IMR-90 (cell line): ENCODE measurements around the gene GFER. TPM values are rescaled to one million over a fixed set of nuclear protein-coding genes. Genes with fewer than 3 reads are reported as not detected.

Experiments
- ATAC-seq: fragments of 200-7000 bp; cut with Tn5 transposase; 2 replicates; pipeline ENCODE4 v1.9.1; 2020; ENCODE audit warnings: low read depth, mild to moderate bottlenecking, moderate library complexity
- BruUV-seq: library from RNA; stranded (reverse); fragments of 400-500 nt; replicated peaks from 2 replicates; lab custom pipeline; 2021; lab: Mats Ljungman, UMichigan
- CTCF ChIA-PET: fragments of 300-600 bp; formaldehyde crosslinking; extraction: SDS; loops from one replicate; lab custom pipeline; 2021; ENCODE audit warnings: antibody characterized with exemption; lab: Yijun Ruan, JAX
- POLR2A ChIA-PET: fragments of 300-600 bp; sonication (Branson Sonifier 250); formaldehyde crosslinking; loops from one replicate; lab custom pipeline; 2022; ENCODE audit warnings: antibody characterized with exemption; ENCODE audit not compliant: unreplicated experiment; lab: Charles Lee
- DNase-seq: peaks from one replicate; pipeline ENCODE4 v3.0.0; 2013
- H2AFZ ChIP-seq: replicated peaks from 2 replicates; pipeline ENCODE3; 2013; ENCODE audit warnings: low read length, mild to moderate bottlenecking; ENCODE audit not compliant: poor library complexity
- H2AK5ac ChIP-seq: 2 replicates; pipeline ENCODE4 v1.6.1; 2013; ENCODE audit warnings: low read depth, low read length, inconsistent platforms
- H2AK9ac ChIP-seq: replicated peaks from 2 replicates; pipeline ENCODE3; 2013; ENCODE audit warnings: mild to moderate bottlenecking, low read depth, low read length, moderate library complexity; ENCODE audit not compliant: poor library complexity
- H2BK120ac ChIP-seq: 2 replicates; pipeline ENCODE4 v1.6.1; 2013; ENCODE audit warnings: low read depth, low read length, inconsistent platforms
- H2BK15ac ChIP-seq: 3 replicates; pipeline ENCODE4 v1.6.1; 2013; ENCODE audit warnings: low read depth, low read length, inconsistent platforms
- H2BK20ac ChIP-seq: 2 replicates; pipeline ENCODE4 v1.6.1; 2013; ENCODE audit warnings: low read depth, mild to moderate bottlenecking, inconsistent platforms, low read length, moderate library complexity
- H2BK5ac ChIP-seq: 2 replicates; pipeline ENCODE4 v1.6.1; 2013; ENCODE audit warnings: mild to moderate bottlenecking, low read depth, low read length, inconsistent platforms; ENCODE audit not compliant: poor library complexity, severe bottlenecking
- H3K14ac ChIP-seq: replicated peaks from 2 replicates; pipeline ENCODE4 v1.6.1; 2013; ENCODE audit warnings: low read depth, low read length, inconsistent platforms
- H3K18ac ChIP-seq: 2 replicates; pipeline ENCODE4 v1.6.1; 2013; ENCODE audit warnings: low read depth, low read length, control low read depth
- H3K23ac ChIP-seq: 2 replicates; pipeline ENCODE4 v1.6.1; 2013; ENCODE audit warnings: low read depth, low read length, inconsistent platforms
- H3K27ac ChIP-seq: 2 replicates; pipeline ENCODE4 v1.5.1; 2013; ENCODE audit warnings: mild to moderate bottlenecking, control low read depth, low read length; ENCODE audit not compliant: insufficient read depth
- H3K27me3 ChIP-seq: 2 replicates; pipeline ENCODE4 v1.6.1; 2013; ENCODE audit warnings: low read length; ENCODE audit not compliant: control insufficient read depth, insufficient read depth
- H3K36me3 ChIP-seq: 2 replicates; pipeline ENCODE4 v1.6.1; 2013; ENCODE audit warnings: low read length, mixed read lengths; ENCODE audit not compliant: control insufficient read depth, insufficient read depth
- H3K4ac ChIP-seq: 2 replicates; pipeline ENCODE4 v1.6.1; 2013; ENCODE audit warnings: low read depth, low read length, inconsistent platforms
- H3K4me1 ChIP-seq: 2 replicates; pipeline ENCODE4 v1.6.1; 2013; ENCODE audit warnings: low read length, mixed read lengths; ENCODE audit not compliant: control insufficient read depth, insufficient read depth
- H3K4me2 ChIP-seq: 2 replicates; pipeline ENCODE4 v1.6.1; 2013; ENCODE audit warnings: low read depth, mild to moderate bottlenecking, control low read depth, low read length, moderate library complexity
- H3K4me3 ChIP-seq: 2 replicates; pipeline ENCODE4 v1.5.1; 2013; ENCODE audit warnings: low read depth, mild to moderate bottlenecking, control low read depth, low read length, moderate library complexity; ENCODE audit not compliant: insufficient read depth
- H3K56ac ChIP-seq: 2 replicates; pipeline ENCODE4 v1.6.1; 2013; ENCODE audit warnings: low read length, inconsistent platforms; ENCODE audit not compliant: insufficient read depth; ENCODE audit errors: extremely low read depth
- H3K79me1 ChIP-seq, 2 experiments: 2 replicates each; pipeline ENCODE4 v1.6.1; 2013; ENCODE audit warnings: low read length in 2 of 2, inconsistent platforms in 1 of 2, low read depth in 1 of 2
- H3K9ac ChIP-seq: 2 replicates; pipeline ENCODE4 v1.6.1; 2013; ENCODE audit warnings: low read depth, low read length, control low read depth
- H3K9me1 ChIP-seq: 2 replicates; pipeline ENCODE4 v1.6.1; 2013; ENCODE audit warnings: low read length, inconsistent platforms; ENCODE audit not compliant: insufficient read depth
- H3K9me3 ChIP-seq: 2 replicates; pipeline ENCODE4 v1.6.1; 2013; ENCODE audit warnings: low read length; ENCODE audit not compliant: control insufficient read depth, insufficient read depth
- H4K20me1 ChIP-seq: 2 replicates; pipeline ENCODE4 v1.6.1; 2013; ENCODE audit warnings: low read length, inconsistent platforms; ENCODE audit not compliant: insufficient read depth
- H4K5ac ChIP-seq: 2 replicates; pipeline ENCODE4 v1.6.1; 2013; ENCODE audit warnings: mild to moderate bottlenecking, low read depth, low read length, control low read depth
- H4K8ac ChIP-seq, 2 experiments: 2 replicates each; pipeline ENCODE4 v1.6.1; 2013; ENCODE audit warnings: low read depth in 2 of 2, low read length in 2 of 2, control low read depth in 1 of 2, inconsistent platforms in 1 of 2
- H4K91ac ChIP-seq: 2 replicates; pipeline ENCODE4 v1.6.1; 2013; ENCODE audit warnings: low read depth, low read length, inconsistent platforms; ENCODE audit not compliant: insufficient read depth
- BHLHE40 ChIP-seq: fragments of 150-350 bp; IDR thresholded peaks from 2 replicates; pipeline ENCODE4 v1.6.1; 2016; ENCODE audit warnings: mild to moderate bottlenecking, low read depth, low read length
- CEBPB ChIP-seq: IDR thresholded peaks from 2 replicates; pipeline ENCODE4 v1.6.1; 2012; ENCODE audit warnings: low read depth, low read length, improper control_type of control experiment
- CHD1 ChIP-seq: IDR thresholded peaks from 2 replicates; pipeline ENCODE4 v1.6.1; 2012; ENCODE audit warnings: low read depth, low read length, improper control_type of control experiment
- CTCF ChIP-seq: conservative IDR thresholded peaks from 2 replicates; pipeline ENCODE4 v1.5.1; 2012; ENCODE audit warnings: mild to moderate bottlenecking, low read depth, low read length, improper control_type of control experiment
- ELK1 ChIP-seq: fragments of 150-350 bp; IDR thresholded peaks from 2 replicates; pipeline ENCODE4 v1.6.1; 2016; ENCODE audit warnings: low read depth, mild to moderate bottlenecking, low read length, moderate library complexity, borderline replicate concordance
- FOS ChIP-seq: fragments of 150-350 bp; IDR thresholded peaks from 2 replicates; pipeline ENCODE4 v1.6.1; 2016; ENCODE audit warnings: low read depth, low read length
- MAFK ChIP-seq: IDR thresholded peaks from 2 replicates; pipeline ENCODE4 v1.6.1; 2012; ENCODE audit warnings: low read depth, low read length, improper control_type of control experiment
- MAZ ChIP-seq: IDR thresholded peaks from 2 replicates; pipeline ENCODE4 v1.6.1; 2012; ENCODE audit warnings: low read depth, mild to moderate bottlenecking, low read length, improper control_type of control experiment, moderate library complexity, borderline replicate concordance
- MXI1 ChIP-seq: IDR thresholded peaks from 2 replicates; pipeline ENCODE4 v1.6.1; 2012; ENCODE audit warnings: low read depth, mild to moderate bottlenecking, low read length, moderate library complexity, borderline replicate concordance
- NFE2L2 ChIP-seq: fragments of 150-350 bp; IDR thresholded peaks from 2 replicates; pipeline ENCODE4 v1.6.1; 2016; ENCODE audit warnings: low read depth, mild to moderate bottlenecking, low read length
- POLR2A ChIP-seq: IDR thresholded peaks from 2 replicates; pipeline ENCODE4 v1.6.1; 2012; ENCODE audit warnings: mild to moderate bottlenecking, low read depth, low read length
- RAD21 ChIP-seq: IDR thresholded peaks from 2 replicates; pipeline ENCODE4 v1.6.1; 2012; ENCODE audit warnings: low read length, improper control_type of control experiment
- RCOR1 ChIP-seq: IDR thresholded peaks from 2 replicates; pipeline ENCODE4 v1.6.1; 2012; ENCODE audit warnings: mild to moderate bottlenecking, low read length, improper control_type of control experiment; ENCODE audit not compliant: insufficient replicate concordance
- RFX5 ChIP-seq: IDR thresholded peaks from 2 replicates; pipeline ENCODE4 v1.8.0; 2012; ENCODE audit warnings: low read depth, mild to moderate bottlenecking, low read length, moderate library complexity
- SMC3 ChIP-seq: fragments of 150-350 bp; IDR thresholded peaks from 2 replicates; pipeline ENCODE4 v1.6.1; 2016; ENCODE audit warnings: low read depth, mild to moderate bottlenecking, antibody characterized with exemption, low read length, moderate library complexity
- USF2 ChIP-seq: fragments of 150-350 bp; IDR thresholded peaks from 2 replicates; pipeline ENCODE4 v1.6.1; 2017; ENCODE audit warnings: mild to moderate bottlenecking, antibody characterized with exemption, low read length, low read depth
- WGBS, 2 experiments: methylation state at CpG; one replicate each; pipeline versions ENCODE4 v1.1.5 to v1.1.7; 2013; ENCODE audit warnings: missing lambda C conversion rate in 2 of 2; ENCODE audit not compliant: insufficient read length in 1 of 2; ENCODE audit errors: extremely low coverage in 2 of 2; 5-methylcytosine and 5-hydroxymethylcytosine counted together
- dilution Hi-C: fragments of 300-500 bp; cut with HindIII; formaldehyde crosslinking; loops from one replicate; pipeline ENCODE4 v1.14.3; 2018; ENCODE audit warnings: low sequenced_read_pairs; ENCODE audit not compliant: unreplicated experiment
- in situ Hi-C: fragments of 300-500 bp; cut with MboI; formaldehyde crosslinking; loops from 3 replicates; pipeline ENCODE4 v1.14.3; 2019; ENCODE audit warnings: low sequenced_read_pairs, inconsistent platforms, mixed read lengths
- intact Hi-C: fragments of 100-400 bp; cut with micrococcal nuclease; formaldehyde crosslinking; loops from 2 replicates; pipeline ENCODE4 v1.10.0; 2022
- polyA plus RNA-seq, 3 experiments: library from polyadenylated mRNA; depleted of rRNA; stranded (reverse); fragments of >200 nt; gene quantifications; 2 replicates each; pipeline ENCODE4 v1.2.3, GENCODE V29; 2012; ENCODE audit warnings: low replicate concordance in 1 of 3
- total RNA-seq: library from RNA; depleted of rRNA; stranded (reverse); fragments of >200 nt; gene quantifications from 2 replicates; pipeline ENCODE4 v1.2.3, GENCODE V29; 2012

Gene GFER
- total and polyA plus RNA-seq, 2 of the 4 experiments (the other 2 are of a cell fraction), result 6.8 to 19.8 TPM

GRCh38 chr16:1950559-1950958, 33.4 kb upstream of the GFER start:
- Histone ChIP-seq H3K9me3 (no peaks in the 10 kb centered on the region), H2AK9ac (no peak overlapping the region), H3K27ac (no peak overlapping the region), H3K79me1 (no peaks in the 10 kb centered on the region), H3K9ac (no peak overlapping the region), H3K4me2 (no peak overlapping the region), H2BK15ac (no peak overlapping the region), H3K4me3 (no peak overlapping the region), H4K20me1 (no peaks in the 10 kb centered on the region), H3K9me1 (no peaks in the 10 kb centered on the region), H4K5ac (no peak overlapping the region), H4K8ac (no peak overlapping the region), H3K36me3 (no peaks in the 10 kb centered on the region), H3K18ac (no peak overlapping the region), H3K14ac (no peak overlapping the region), H3K56ac (no peak overlapping the region), H2AFZ (no peak overlapping the region), H2BK20ac (no peak overlapping the region), H2BK120ac (no peak overlapping the region), H4K91ac (no peak overlapping the region), H3K27me3 (no peaks in the 10 kb centered on the region; the same call in 1 of the 2 replicates), H3K4ac (no peak overlapping the region), H3K4me1 (no peaks in the 10 kb centered on the region), H2AK5ac (no peak overlapping the region), H3K23ac (no peak overlapping the region), H2BK5ac (no peak overlapping the region)
- TF ChIP-seq SMC3 (no peak), POLR2A (no peak), RFX5 (no peak), CEBPB (no peak), CHD1 (no peak), NFE2L2 (no peak), BHLHE40 (no peak), CTCF (no peak), USF2 (no peak), RAD21 (no peak), MXI1 (no peak), MAFK (no peak), FOS (no peak), MAZ (no peak), RCOR1 (no peak), ELK1 (no peak)
- in situ Hi-C loops, result no loop called here
- ChIA-PET POLR2A (interaction anchor here (1.0 kb wide), 1 partner anchor 14 kb away, joined by 3 read pairs; the partner anchor contains the start of gene RPS2), CTCF (no interaction called here)
- 70% methylated on average over 9 of the region's 19 CpGs; no CpG with 5 or more reads in 1 of the 2 experiments for WGBS, 2 experiments
- dilution Hi-C loops, result no loop called here
- no TSS peak for BruUV-seq
- no peak for ATAC-seq
- no peak for DNase-seq
- intact Hi-C loops, result no loop called here
